ENCODE measurements around the gene RGS14.
"Not testable (repeated sequence)": the region's sequence is repeated elsewhere in the genome, so short reads cannot be mapped to it uniquely, and the experiment has no call there.

RGS14 gene

GRCh38 chr5:177403792-177404640, 46.3 kb downstream of the RGS14 start:
- peak; percentile 63 to 90 (median 79) for DNase-seq

- DNase-seq: no peak
Observed at GRCh38 chr5:177404641-177405179, 47.0 kb downstream of the RGS14 start.

DNA sequence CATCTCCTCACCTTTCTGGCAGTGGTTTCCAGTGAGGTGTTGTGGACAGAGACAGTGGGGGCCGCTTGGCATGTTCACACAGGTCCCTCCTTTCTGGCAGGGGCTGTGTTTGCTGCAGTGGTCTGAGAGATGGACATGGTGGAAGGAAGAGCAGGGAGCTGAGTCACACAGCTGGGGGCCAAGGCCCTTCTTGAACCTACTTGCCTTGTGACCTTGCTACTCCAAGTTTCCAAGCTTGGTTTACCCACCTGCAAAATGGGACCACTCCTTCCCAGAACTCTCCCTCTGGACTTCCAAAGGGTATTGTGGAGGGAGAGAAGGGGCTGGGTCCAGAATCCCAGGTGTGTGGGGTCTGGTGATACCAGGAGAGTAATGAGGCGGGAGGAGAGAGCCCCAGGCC, 47.6 kb downstream of the RGS14 start:
- no peak for DNase-seq

DNA sequence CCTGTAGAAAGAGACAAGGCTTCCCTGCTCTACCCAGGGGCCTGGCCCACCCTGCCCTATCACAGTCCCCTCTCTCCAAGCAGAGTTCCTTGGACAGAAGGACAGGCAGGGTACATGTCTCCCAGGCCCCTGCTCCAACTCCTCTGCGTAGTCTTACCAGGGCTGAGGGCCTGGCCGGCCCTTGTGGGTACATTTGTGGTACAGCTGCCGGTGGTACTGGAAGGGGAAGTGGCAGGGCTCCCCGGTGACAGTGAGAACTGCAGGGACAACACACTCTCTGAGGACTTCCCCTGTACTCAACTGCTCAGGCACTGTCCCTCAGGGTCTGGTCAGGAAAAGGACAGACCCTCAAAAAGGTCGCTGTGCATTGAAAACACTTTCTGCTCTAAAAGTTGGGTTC, 48.1 kb downstream of the RGS14 start:
- DNase-seq: no peak

DNA sequence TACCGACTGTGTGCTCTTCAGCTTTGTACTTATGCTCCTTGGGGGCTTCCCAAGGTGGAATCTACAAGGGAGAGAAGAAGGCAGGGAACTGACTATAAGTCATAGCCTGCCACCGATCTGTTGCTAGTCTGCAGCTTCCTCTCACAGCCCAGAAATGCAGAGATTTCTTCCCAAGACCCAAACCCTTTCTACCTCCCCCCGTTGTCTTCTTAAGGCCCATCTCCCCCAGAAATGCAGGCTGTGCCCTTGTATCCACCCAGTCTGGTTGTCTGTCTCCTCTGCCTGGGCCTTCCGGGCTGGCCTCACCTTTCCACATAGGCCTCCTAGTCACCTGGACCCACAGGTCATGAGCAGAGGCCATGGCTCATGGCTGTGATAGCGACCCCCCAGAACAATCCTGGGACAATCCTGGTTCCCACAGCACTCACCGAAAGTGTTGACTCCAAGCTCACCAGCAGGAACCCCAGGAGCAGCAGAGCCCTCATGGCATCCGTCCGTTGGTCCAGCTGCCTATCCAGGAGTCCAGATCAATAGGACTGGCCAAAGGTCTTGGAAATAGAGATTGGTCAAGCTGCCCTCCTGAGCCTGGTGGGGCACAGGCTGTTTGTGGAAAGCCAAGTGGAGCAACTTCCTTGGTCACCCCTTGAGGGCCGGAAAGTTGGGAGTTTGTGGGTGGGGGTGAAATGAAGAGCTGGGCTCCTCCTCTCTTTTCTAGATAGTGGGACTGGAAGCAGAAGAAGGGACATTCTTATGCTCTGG, 51.5 kb downstream of the RGS14 start, which contains the start of gene F12:
Gene F12 (minus strand): TSS at position 522 of the 759 bp plus-strand sequence. CDS start 37 bp downstream, at position 485.
- DNase-seq: no peak

GRCh38 chr5:177410575-177410974, 52.9 kb downstream of the RGS14 start:
- peak in 1 of 5 experiments; percentile 58 for DNase-seq

DNA sequence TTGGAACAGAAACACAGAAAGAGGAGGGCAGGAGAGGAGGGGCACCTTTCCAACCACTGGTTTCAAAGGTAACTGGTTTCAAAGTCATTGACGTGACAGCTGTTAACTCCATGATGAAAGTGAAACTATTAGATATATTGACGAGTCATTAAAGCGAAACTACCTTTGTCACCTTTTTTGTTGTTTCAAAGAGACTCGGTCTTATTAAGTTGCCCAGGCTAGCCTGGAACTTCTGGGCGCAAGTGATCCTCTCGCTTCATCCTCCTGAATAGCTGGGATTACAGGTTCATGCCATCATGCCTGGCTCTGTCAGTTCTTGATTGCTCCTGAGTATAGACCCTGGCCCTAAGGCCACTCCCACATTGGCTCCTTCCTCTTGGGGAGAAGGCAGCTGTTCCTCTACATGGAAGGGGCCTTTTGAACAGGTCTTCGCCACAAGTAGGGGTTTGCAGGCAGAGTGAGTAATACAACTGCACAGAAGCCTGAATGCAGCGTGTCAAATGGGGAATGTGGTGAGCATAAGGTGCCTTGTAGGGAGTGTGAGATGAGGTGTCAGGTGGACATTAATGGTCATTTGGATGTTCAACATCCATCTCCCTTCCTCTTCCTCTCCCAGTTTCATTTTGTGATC, 55.0 kb downstream of the RGS14 start:
- DNase-seq: peak in 1 of 5 experiments; percentile 74

DNA sequence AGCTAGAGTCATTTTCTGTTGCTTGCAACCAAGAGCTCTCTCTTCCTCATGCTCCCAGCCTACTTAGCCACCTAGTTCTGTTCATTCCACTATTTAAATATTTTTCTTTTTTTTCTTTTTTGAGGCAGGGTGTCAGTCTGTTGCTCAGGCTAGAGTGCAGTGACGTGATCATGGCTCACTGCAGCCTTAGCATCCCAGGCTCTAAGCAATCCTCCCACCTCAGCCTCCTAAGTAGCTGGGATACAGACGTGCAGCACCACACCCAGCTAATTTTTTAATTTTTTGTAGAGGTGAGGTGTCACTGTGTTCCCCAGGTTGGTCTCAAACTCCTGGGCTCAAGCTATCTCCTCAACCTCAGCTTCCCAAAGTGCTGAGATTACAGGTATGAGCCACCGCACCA, 56.8 kb downstream of the RGS14 start:
- DNase-seq: no peak

GRCh38 chr5:177417081-177417480, 59.4 kb downstream of the RGS14 start:
- not testable (repeated sequence) for DNase-seq

GRCh38 chr5:177419046-177419445, 61.3 kb downstream of the RGS14 start:
- no peak for DNase-seq

DNA sequence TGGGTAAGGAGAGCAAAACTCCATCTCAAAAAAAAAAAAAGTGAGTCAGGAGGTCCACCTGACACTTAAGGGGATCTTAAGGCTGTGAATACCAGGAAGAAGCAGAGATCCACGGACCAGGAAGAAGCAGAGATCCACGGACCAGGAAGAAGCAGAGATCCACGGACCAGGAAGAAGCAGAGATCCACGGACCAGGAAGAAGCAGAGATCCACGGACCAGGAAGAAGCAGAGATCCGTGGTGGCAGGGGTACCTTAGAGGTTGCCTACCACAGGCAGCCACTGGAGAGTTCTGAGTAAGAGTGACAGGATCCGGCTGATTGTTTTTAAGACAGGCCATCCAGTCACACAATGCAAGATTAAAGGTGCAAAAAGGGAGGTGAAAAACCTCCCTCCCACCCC, 62.7 kb downstream of the RGS14 start:
- not testable (repeated sequence) for DNase-seq

- DNase-seq: no peak
Observed at GRCh38 chr5:177421062-177421798, 63.5 kb downstream of the RGS14 start.
